Right ventricle myocardium superior (tissue), 1 donor: Measurements from ENCODE around the gene APIP. TPM values are rescaled to one million over a fixed set of nuclear protein-coding genes. Genes with fewer than 3 reads are reported as not detected.

Source experiments
- ATAC-seq: fragments of 200-7000 bp; cut with Tn5 transposase; one replicate; pipeline ENCODE4 v1.9.1; 2020; ENCODE audit warnings: mild to moderate bottlenecking; ENCODE audit not compliant: poor library complexity
- DNase-seq: peaks from one replicate; pipeline ENCODE4 v3.0.0-alpha.2; 2020
- intact Hi-C: fragments of 100-400 bp; cut with DNase I; formaldehyde crosslinking; loops from one replicate; pipeline ENCODE4 v1.11.2; 2022
- long read RNA-seq: library from polyadenylated mRNA; unstranded; transcript quantifications from one replicate; pipeline ENCODE4 v2.0.0, GENCODE V29; 2021
- total RNA-seq: library from RNA; stranded (reverse); fragmentation: NEBNext Ultra II Directional; extraction: Animal tissue kit (Norgen Biotek cat#: 25700); gene quantifications from one replicate; pipeline ENCODE4 v1.2.1, GENCODE V29; 2021
- donor health status: DM: no; HTN: yes; CAD: no; lungs with severe emphysema.

Gene APIP
- total RNA-seq = 22.7 TPM
- long read RNA-seq, transcript APIP-201 (7 exons, 1,366 nt) = major isoform, 17 of 26 reads
- long read RNA-seq, partial matches to known transcripts = 1 of 26 reads
- long read RNA-seq, other reads (novel, unspliced or antisense) = 6 of 26 reads

GRCh38 chr11:34916015-34916842 lies at the start of gene APIP, which contains the start of gene PDHX:
APIP (minus strand) TSS chr11:34916379; CDS start chr11:34916284, 95 bp downstream.
PDHX (plus strand) TSS chr11:34916618; CDS start chr11:34916656, 38 bp downstream.
- intact Hi-C loops = no loop called here
- DNase-seq = peak; percentile 99
- ATAC-seq = peak; percentile 96

GRCh38 chr11:34964610-34965331 lies 48.6 kb upstream of the APIP start:
- DNase-seq = no peak
- intact Hi-C loops = no loop called here
- no peak for ATAC-seq

GRCh38 chr11:34963351-34963750 lies 47.2 kb upstream of the APIP start:
- intact Hi-C loops = no loop called here
- ATAC-seq (peak; percentile 46), DNase-seq (no peak)

- DNase-seq = no peak
- ATAC-seq = no peak
- intact Hi-C loops = no loop called here
Observed at GRCh38 chr11:34962034-34962433, 45.9 kb upstream of the APIP start.

GRCh38 chr11:34960277-34960676 lies 44.1 kb upstream of the APIP start:
- ATAC-seq (peak; percentile 59), DNase-seq (peak; percentile 61)
- intact Hi-C loops = no loop called here

- intact Hi-C loops = no loop called here
- DNase-seq (no peak), ATAC-seq (no peak)
Observed at GRCh38 chr11:34959770-34960169, 43.6 kb upstream of the APIP start.

- no peak for ATAC-seq
- intact Hi-C loops = no loop called here
- DNase-seq = no peak
Observed at GRCh38 chr11:34957606-34958005, 41.4 kb upstream of the APIP start.

- intact Hi-C loops = no loop called here
- ATAC-seq = no peak
- DNase-seq = no peak
Observed at GRCh38 chr11:34957206-34957605, 41.0 kb upstream of the APIP start.

- DNase-seq (no peak), ATAC-seq (no peak)
- intact Hi-C loops = no loop called here
Observed at GRCh38 chr11:34953955-34954354, 37.8 kb upstream of the APIP start.

GRCh38 chr11:34948696-34949095 lies 32.5 kb upstream of the APIP start:
- DNase-seq = no peak
- intact Hi-C loops = no loop called here
- ATAC-seq = peak; percentile 43

GRCh38 chr11:34944692-34945091 lies 28.5 kb upstream of the APIP start:
- ATAC-seq (no peak), DNase-seq (no peak)
- intact Hi-C loops = no loop called here

GRCh38 chr11:34941688-34942087 lies 25.5 kb upstream of the APIP start:
- intact Hi-C loops = no loop called here
- ATAC-seq = peak; percentile 36

GRCh38 chr11:34940026-34940677 lies 24.0 kb upstream of the APIP start:
- intact Hi-C loops = no loop called here

More at GRCh38 chr11:34941688-34942087, 25.5 kb upstream of the APIP start:
- no peak for DNase-seq

GRCh38 chr11:34938611-34939010 lies 22.4 kb upstream of the APIP start:
- ATAC-seq = no peak
- no peak for DNase-seq
- intact Hi-C loops = no loop called here

More at GRCh38 chr11:34940026-34940677, 24.0 kb upstream of the APIP start:
- ATAC-seq (peak; percentile 66), DNase-seq (no peak)

- DNase-seq (no peak), ATAC-seq (no peak)
- intact Hi-C loops = no loop called here
Observed at GRCh38 chr11:34936945-34937629, 20.9 kb upstream of the APIP start.

- no peak for DNase-seq
- ATAC-seq = peak; percentile 18
- intact Hi-C loops = loop anchor here (5.0 kb wide), 2 partner anchors 307 to 462 kb away; no protein-coding TSS in a partner anchor
Observed at GRCh38 chr11:34929794-34930763, 13.9 kb upstream of the APIP start.

GRCh38 chr11:34928960-34929680 lies 12.9 kb upstream of the APIP start:
- DNase-seq (no peak), ATAC-seq (no peak)
- intact Hi-C loops = loop anchor here (5.0 kb wide), 1 partner anchor 463 kb away; no protein-coding TSS in a partner anchor
